NCI-H510A (cell line): ENCODE data around the gene NBPF20.
"Not testable (repeated sequence)": the region's sequence is repeated elsewhere in the genome, so short reads cannot be mapped to it uniquely, and the experiment has no call there.

Experiments used
- DNase-seq: peaks from one replicate; lab custom pipeline; 2025; lab: John Stamatoyannopoulos, UW

Gene NBPF20

DNA sequence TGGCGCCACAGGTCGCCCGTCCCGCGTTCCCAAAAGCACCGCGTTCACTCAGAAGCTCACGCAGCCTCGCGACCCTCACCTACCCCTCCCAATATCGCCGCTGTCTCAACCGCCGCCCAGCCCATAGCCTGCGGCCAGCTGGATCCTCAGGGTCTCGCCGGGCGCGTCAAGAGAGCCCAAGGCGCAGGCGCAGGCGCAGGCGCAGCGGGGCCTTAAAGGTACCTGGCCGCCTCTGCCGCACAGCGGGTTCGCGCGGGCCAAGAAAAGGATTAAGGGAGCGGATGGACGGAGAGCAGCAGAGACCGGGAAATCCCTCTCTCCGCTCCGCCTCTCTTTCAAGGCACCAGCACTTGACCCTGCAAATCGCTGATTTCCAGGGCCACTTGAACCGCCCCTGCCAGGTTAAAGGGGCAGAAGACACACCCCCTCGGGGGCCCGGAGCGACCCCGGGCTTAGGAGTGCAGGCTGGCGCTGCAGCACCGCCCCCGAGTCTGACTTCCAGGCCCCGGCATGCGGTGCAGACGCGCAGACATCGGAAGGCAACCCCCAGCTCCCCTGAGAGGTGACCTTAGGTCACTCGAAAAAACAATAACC is at the start of gene NBPF20:
NBPF20 (minus strand) TSS at position 168 of the 594 bp plus-strand sequence. CDS start 20,331 bp downstream, outside the sequence.
- DNase-seq, result peak; percentile 62

GRCh38 chr1:145474837-145475368 is 49.5 kb upstream of the NBPF20 start:
- DNase-seq, result not testable (repeated sequence)

DNA sequence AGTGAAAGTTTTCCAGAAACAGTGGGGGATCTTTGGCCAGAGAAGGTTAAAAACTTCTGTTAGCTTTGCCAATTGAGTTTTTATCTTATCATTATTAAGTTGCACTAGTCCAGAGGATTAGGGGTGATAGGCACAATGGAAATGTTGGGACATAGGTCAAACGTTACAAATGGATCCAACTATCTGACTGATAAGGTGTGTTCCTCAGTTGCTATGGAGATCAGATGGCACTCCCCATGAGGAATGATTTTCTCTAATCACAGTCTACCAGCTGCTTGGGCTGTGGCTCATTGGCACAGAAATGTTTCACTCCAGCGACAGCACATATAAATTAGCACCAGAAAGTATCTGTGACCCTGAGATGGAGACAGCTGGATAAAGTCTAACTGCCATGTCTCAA is 47.3 kb upstream of the NBPF20 start:
- DNase-seq, result not testable (repeated sequence)

GRCh38 chr1:145471365-145471764 is 46.0 kb upstream of the NBPF20 start:
- not testable (repeated sequence) for DNase-seq

GRCh38 chr1:145465405-145466144 is 40.2 kb upstream of the NBPF20 start:
- DNase-seq, result peak; percentile 46

GRCh38 chr1:145464708-145465336 is 39.4 kb upstream of the NBPF20 start:
- DNase-seq, result not testable (repeated sequence)

DNA sequence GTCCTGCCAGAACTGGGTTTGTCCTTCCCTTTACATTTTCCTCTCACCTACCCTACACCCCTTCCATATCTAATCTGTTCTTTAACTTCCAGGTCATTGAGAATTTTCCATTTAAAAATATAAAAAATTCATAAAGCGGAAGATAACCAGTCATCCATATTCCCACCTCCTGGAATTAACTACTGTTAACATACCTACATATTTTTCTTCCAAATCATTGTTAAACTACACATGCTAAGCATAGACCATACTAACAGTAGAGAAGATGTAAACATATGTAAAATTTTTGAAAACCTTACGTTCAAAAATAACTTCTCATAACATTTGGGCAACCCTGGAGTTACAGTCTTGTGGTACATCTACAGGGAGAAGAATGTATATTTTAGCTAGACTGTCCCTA is 38.6 kb upstream of the NBPF20 start:
- DNase-seq, result not testable (repeated sequence)

DNA sequence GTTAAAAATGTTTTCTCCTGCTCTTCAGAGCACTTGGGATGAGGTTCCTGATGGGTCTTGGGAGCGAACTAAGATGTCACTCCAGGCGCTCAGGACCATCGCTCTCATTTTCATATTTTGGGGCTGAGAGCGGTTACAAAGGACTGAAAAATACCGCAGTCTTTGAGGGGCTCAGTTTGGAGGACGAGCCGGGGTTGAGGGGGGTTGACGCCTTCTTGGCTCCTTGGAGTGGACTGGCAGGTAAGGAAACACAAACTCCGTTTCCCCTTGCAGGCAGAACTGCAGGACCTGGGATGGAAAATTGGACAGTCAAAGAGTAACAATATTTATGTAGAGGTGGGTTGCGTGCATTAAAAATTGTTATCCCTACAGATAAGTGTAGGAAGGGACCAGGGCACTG is 35.3 kb upstream of the NBPF20 start:
- not testable (repeated sequence) for DNase-seq

DNA sequence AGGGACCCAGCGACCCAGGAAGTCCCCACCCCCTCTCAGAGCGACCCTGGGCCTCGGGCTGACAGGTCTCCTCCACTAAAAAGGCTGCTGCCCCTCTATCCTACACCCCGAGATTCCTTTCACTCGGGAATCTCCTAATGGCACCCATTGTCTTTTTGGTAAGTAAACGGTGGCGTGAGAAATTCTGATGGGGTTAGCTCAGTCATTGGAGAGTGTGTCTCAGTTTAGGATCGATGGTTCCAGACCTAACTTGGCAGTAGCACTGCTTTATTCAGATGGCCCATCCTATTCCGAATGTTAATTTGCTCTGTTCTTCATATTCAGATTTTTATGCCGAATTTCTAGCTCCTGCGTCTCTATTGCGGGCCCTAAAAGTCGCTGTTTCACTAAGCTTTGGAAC is 34.6 kb upstream of the NBPF20 start:
- DNase-seq, result not testable (repeated sequence)

DNA sequence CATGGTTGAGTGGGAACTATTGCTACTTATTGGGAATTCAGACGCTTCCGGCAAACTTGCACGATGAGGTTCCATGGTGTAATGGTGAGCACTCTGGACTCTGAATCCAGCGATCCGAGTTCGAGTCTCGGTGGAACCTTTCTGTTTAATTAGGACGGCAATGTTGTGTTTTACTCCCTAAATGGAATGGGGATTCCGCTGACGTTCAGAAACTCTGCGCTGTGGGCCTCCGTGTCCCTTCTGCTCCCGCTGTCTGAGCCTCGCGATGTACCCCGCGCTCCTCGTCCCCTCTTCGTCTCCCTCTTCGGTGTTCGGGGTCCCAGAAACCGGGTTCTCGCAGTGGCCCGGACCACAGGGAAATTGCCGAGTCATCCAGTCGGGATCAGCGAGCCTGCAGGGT is 34.2 kb upstream of the NBPF20 start:
- DNase-seq, result not testable (repeated sequence)

- DNase-seq, result not testable (repeated sequence)
These were observed 33.7 kb upstream of the NBPF20 start for GRCh38 chr1:145459063-145459462.

- DNase-seq, result not testable (repeated sequence)
These were observed 29.4 kb upstream of the NBPF20 start for GRCh38 chr1:145454824-145455177.

DNA sequence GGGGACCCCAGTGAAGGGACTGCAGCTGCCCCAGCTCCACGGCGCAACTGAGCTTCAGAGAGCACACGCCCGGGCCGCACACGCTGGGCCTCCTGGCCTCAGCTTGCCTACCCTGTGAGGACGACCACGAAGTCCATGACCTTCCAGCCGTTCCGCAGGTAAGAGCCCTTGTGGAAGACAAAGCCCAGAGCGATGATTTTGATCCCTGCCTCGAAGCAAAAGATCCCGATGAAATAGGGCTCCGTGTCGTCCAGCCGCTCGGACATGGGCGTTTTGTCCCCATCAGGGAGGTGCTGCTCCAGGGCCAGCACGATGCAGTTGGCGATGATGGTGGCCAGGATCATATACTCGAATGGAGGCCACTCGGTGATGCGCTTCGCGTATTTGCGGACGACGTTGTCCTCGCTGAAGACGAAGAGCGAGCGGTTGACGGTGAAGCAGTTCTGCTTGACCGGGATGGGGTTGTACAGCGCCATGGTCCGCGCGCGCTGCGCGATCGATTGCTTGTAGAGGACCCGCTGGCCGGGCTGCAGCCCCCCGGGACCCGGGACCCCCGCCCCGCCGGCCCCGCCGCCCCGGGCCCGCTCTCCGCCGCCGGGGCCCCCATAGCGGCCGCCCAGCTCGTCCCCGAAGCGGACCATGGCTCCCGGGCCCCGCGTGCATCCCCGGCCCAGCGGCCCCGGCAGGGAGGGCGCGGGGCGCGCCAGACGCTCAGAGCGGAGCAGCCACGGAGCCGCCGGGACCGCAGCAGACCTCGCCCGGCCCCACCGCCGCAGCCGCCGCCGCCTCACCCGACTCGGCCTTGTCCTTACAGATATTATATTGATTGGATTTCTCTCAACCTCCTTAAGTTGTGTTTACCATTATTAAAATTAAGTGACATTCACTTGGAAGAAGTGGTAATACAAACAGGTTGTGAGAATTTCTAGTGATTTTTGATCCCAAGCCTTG is 28.7 kb upstream of the NBPF20 start:
- DNase-seq, result not testable (repeated sequence)

DNA sequence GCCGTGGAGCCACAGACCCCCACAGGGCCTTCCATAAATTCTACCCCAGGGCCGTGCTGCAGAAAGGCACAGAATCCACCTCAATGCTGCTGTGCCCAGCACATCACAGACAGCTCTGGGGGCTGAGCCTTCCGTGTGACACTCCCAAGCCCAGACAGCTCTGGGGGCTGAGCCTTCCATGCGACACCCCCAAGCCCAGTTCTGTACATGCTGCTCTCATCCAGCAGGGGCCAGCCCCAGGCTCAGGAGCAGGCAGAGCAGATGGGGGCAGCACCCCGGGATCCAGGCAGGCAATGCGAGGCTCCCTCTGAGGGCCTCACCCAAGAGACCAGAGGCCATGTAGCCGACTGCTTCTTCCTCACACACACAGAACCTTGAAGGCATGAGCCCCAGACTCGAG is 27.1 kb upstream of the NBPF20 start:
- DNase-seq, result not testable (repeated sequence)

GRCh38 chr1:145451914-145452313 is 26.5 kb upstream of the NBPF20 start:
- not testable (repeated sequence) for DNase-seq

- not testable (repeated sequence) for DNase-seq
These were observed 19.8 kb upstream of the NBPF20 start for GRCh38 chr1:145445219-145445618.

- not testable (repeated sequence) for DNase-seq
These were observed 16.9 kb upstream of the NBPF20 start for GRCh38 chr1:145442340-145442739.

- DNase-seq, result not testable (repeated sequence)
These were observed 6.2 kb upstream of the NBPF20 start for GRCh38 chr1:145431363-145432256.

DNA sequence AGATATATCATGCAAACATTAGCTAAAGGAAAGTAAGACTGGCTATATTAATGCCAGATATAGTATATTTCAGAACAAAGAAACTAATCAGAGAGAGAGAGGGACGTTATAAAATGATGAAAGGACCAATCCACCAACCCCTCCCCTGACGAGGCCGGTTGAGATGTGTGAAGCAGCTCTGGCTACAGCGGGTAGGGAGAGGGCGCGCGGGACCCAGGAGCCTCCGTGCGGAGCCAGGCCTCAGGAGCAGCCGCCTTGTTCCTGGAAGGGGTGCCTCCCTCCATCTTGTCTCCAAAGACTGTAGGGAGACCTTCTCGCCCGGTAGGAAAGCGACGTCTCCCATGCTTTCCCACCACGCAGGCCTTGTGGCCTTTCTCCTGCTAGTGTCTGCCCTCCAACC is 5.4 kb upstream of the NBPF20 start:
- DNase-seq, result not testable (repeated sequence)

DNA sequence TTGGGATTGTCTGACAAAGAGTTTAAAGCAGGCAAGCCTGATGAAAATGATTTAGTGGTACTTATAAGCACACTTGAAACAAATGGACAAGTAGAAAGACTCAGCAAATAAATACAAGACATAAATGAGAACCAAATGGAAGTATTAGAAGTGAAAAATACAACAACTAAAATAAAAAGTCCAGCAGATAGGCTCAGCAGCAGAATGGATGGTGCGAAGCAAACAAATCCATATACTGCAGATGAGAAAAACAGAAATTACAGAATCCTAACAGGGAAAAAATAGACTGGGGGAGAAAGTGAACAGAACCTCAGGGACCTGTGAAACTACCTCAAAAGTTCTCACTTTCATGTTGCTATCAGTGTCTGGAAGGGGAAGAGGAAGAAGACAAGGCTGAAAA is 3.9 kb upstream of the NBPF20 start:
- not testable (repeated sequence) for DNase-seq
